Renal pelvis (tissue), 4 donors: ENCODE data around the gene FASN. TPM values are rescaled to one million over a fixed set of nuclear protein-coding genes. Genes with fewer than 3 reads are reported as not detected.

Experiments used
- DNase-seq: peaks from one replicate; pipeline ENCODE4 v3.0.0-alpha.2; 2013
- polyA plus RNA-seq, 3 donors: library from polyadenylated mRNA; unstranded; fragments of 120-200 nt; gene quantifications; one replicate each; pipeline ENCODE4 v1.2.1, GENCODE V29; 2013; ENCODE audit not compliant: insufficient read length in 3 of 3

The FASN gene
- polyA plus RNA-seq, 3 donors: 41.4 to 56.7 (median 50.1) TPM

DNA sequence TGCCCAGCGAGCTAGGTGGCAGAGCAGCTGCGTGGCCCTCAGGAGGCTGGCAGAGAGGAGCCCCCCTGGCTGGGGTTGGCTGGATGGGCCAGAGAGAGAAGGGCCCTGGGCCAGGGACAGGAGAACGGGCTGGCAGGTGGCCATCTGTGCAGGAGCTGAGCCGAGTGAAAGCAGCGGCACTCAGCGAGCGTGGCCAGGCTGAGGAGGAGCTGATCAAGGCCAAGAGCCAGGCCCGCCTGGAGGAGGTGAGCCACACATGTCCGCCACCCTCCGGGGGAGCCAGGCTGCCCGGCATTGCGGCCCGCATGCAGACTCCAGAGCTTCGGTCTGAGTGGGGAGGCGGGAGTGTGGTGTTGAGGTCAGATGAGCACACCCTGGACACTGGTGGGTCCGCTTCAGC lies 68.6 kb downstream of the FASN start:
- DNase-seq: no peak

DNA sequence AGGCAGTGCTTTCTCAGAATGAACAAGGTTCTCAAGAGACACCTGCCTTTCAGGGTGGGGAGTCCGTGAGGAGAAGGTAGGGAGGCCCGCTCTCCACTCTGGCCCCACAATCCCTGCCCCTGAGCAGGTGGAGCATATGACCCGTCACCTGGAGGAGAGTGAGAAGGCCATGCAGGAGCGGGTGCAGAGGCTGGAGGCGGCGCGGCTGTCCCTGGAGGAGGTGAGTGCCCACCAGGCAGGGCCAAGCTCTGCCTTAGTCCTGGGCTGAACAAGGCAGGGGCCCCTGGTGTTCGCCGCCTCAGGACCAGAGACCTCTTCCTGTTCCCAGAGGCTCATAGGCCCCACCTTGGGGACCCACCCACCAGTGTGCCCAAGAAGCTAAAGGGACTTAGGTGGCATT lies 69.1 kb downstream of the FASN start:
- DNase-seq: no peak

Other genes starting within 250 kb of the FASN start
- gene P4HB, start 237.7 kb downstream of the FASN start, polyA plus RNA-seq: 100 to 1,000 TPM; 415 to 451 (median 445) TPM
- gene ARHGDIA, start 226.9 kb downstream of the FASN start, polyA plus RNA-seq: 100 to 1,000 TPM; 171 to 228 (median 216) TPM
- gene ALYREF, start 206.7 kb downstream of the FASN start, polyA plus RNA-seq: 10 to 100 TPM; 63.3 to 93.8 (median 83.9) TPM
- 100 to 1,000 TPM in 2 of 3 donors, 10 to 100 TPM in 1; 87.9 to 118 (median 117) TPM for gene ANAPC11, start 206.5 kb downstream of the FASN start, polyA plus RNA-seq
- gene NPB, start 196.0 kb downstream of the FASN start, polyA plus RNA-seq: 1 to 10 TPM in 1 of 3 donors, under 1 TPM in 2; 0.71 to 1.2 (median 0.76) TPM
- 10 to 100 TPM; 49.6 to 55.1 (median 52.9) TPM for gene PCYT2, start 186.8 kb downstream of the FASN start, polyA plus RNA-seq
- 10 to 100 TPM; 14.0 to 21.3 (median 20.6) TPM for gene SIRT7, start 180.1 kb downstream of the FASN start, polyA plus RNA-seq
- gene MAFG, start 170.5 kb downstream of the FASN start, polyA plus RNA-seq: 10 to 100 TPM; 12.9 to 14.9 (median 13.1) TPM
- 10 to 100 TPM; 26.8 to 38.2 (median 31.9) TPM for gene PYCR1, start 160.9 kb downstream of the FASN start, polyA plus RNA-seq
- under 1 TPM; 0.17 to 0.36 (median 0.24) TPM for gene MYADML2, start 151.0 kb downstream of the FASN start, polyA plus RNA-seq
- 1 to 10 TPM; 2.1 to 4.3 (median 2.4) TPM for gene NOTUM, start 137.0 kb downstream of the FASN start, polyA plus RNA-seq
- gene ASPSCR1, start 120.6 kb downstream of the FASN start, polyA plus RNA-seq: 10 to 100 TPM; 37.2 to 40.1 (median 37.4) TPM
- 10 to 100 TPM; 38.7 to 51.4 (median 48.5) TPM for gene CENPX, start 75.4 kb downstream of the FASN start, polyA plus RNA-seq
- 10 to 100 TPM; 15.8 to 18.1 (median 16.6) TPM for gene LRRC45, start 74.9 kb downstream of the FASN start, polyA plus RNA-seq
- 10 to 100 TPM; 13.4 to 17.1 (median 14.6) TPM for gene RAC3, start 66.6 kb downstream of the FASN start, polyA plus RNA-seq
- gene DCXR, start 60.5 kb downstream of the FASN start, polyA plus RNA-seq: 100 to 1,000 TPM in 2 of 3 donors, 10 to 100 TPM in 1; 98.3 to 138 (median 102) TPM
- 10 to 100 TPM; 49.4 to 56.6 (median 54.8) TPM for gene RFNG, start 46.4 kb downstream of the FASN start, polyA plus RNA-seq
- gene GPS1, start 46.3 kb downstream of the FASN start, polyA plus RNA-seq: 100 to 1,000 TPM; 127 to 149 (median 140) TPM
- gene DUS1L, start 32.4 kb downstream of the FASN start, polyA plus RNA-seq: 10 to 100 TPM; 76.8 to 96.3 (median 90.9) TPM
- 10 to 100 TPM; 50.9 to 98.3 (median 89.0) TPM for gene CCDC57, start 114.6 kb upstream of the FASN start, polyA plus RNA-seq
- 10 to 100 TPM; 13.6 to 15.2 (median 13.9) TPM for gene SLC16A3, start 130.8 kb upstream of the FASN start, polyA plus RNA-seq
- 100 to 1,000 TPM; 125 to 139 (median 134) TPM for gene CSNK1D, start 175.5 kb upstream of the FASN start, polyA plus RNA-seq
- gene CD7, start 219.4 kb upstream of the FASN start, polyA plus RNA-seq: under 1 TPM; 0.50 to 0.65 (median 0.55) TPM
- gene SECTM1, start 235.5 kb upstream of the FASN start, polyA plus RNA-seq: 1 to 10 TPM; 1.6 to 1.8 (median 1.7) TPM